Omental fat pad (tissue), 4 donors: ENCODE data around the gene AP5S1. TPM values are rescaled to one million over a fixed set of nuclear protein-coding genes. Genes with fewer than 3 reads are reported as not detected.

ENCODE experiments used
- ATAC-seq: fragments of 150-250 bp; one replicate; pipeline ENCODE4 v1.9.1; 2016; ENCODE audit warnings: mild to moderate bottlenecking, moderate library complexity; ENCODE audit not compliant: low FRiP score
- DNase-seq: peaks from one replicate; pipeline ENCODE4 v3.0.0-alpha.2; 2019; ENCODE audit warnings: low spot score
- total RNA-seq, 4 donors: library from RNA; depleted of rRNA; stranded (reverse); fragments of >200 nt; gene quantifications; one replicate each; pipeline ENCODE4 v1.1.0, GENCODE V29; 2016
- TF ChIP-seq, protein P1 (sequence below), 3 donors: fragments of 450-650 bp; IDR thresholded peaks; one replicate each; pipeline ENCODE4 v1.5.1; 2016 to 2017; ENCODE audit warnings: antibody characterized with exemption in 3 of 3, mild to moderate bottlenecking in 3 of 3, moderate library complexity in 2 of 3

The AP5S1 gene
- total RNA-seq, 4 donors from 2014 or later = 10.9 to 19.2 (median 11.4) TPM

DNA sequence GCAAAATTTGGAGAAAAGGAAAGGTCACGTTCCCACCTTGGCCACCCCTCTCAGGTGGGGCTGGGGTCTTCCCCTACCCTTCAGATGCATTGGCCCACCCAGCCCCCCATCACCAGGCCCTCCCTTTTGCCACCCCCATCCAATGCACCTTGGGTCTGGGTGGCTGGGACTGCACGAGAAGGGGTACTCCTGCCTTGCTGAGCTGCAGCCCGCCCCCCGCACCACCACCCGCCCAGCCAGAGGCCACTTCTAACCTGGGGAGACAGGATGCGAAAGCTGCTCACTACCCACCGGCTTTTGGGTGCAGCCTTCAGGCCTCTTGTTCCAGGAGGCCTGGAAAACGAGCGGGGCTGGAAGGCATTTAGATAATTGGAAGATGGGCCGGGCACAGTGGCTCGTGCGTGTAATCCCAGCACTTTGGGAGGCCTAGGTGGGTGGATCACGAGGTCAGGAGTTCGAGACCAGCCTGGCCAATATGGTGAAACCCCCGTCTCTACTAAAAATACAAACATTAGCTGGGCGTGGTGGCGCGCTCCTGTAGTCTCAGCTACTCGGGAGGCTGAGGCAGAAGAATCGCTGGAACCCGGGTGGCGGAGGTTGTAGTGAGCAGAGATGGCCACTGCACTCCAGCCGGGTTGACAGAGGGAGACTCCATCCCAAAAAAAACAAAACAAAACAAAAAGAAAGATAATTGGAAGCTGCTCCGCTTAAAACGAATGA is 25.5 kb upstream of the AP5S1 start:
- DNase-seq (no peak), ATAC-seq (no peak)
- TF ChIP-seq, protein P1, sequence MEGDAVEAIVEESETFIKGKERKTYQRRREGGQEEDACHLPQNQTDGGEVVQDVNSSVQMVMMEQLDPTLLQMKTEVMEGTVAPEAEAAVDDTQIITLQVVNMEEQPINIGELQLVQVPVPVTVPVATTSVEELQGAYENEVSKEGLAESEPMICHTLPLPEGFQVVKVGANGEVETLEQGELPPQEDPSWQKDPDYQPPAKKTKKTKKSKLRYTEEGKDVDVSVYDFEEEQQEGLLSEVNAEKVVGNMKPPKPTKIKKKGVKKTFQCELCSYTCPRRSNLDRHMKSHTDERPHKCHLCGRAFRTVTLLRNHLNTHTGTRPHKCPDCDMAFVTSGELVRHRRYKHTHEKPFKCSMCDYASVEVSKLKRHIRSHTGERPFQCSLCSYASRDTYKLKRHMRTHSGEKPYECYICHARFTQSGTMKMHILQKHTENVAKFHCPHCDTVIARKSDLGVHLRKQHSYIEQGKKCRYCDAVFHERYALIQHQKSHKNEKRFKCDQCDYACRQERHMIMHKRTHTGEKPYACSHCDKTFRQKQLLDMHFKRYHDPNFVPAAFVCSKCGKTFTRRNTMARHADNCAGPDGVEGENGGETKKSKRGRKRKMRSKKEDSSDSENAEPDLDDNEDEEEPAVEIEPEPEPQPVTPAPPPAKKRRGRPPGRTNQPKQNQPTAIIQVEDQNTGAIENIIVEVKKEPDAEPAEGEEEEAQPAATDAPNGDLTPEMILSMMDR (IDR thresholded peaks at IDR 0.05) = no peak

GRCh38 chr20:3795511-3796468 is 24.6 kb upstream of the AP5S1 start, which contains the start of gene CDC25B:
Gene CDC25B, plus strand, starts transcription at chr20:3796310. Its CDS starts 222 bp downstream, at chr20:3796532.
- peak; percentile 88 for DNase-seq
- TF ChIP-seq, protein P1 (IDR thresholded peaks at IDR 0.05) = peak in 2 of 3 donors; percentile 2 to 48
- peak; percentile 92 for ATAC-seq

GRCh38 chr20:3796477-3797225 is 23.7 kb upstream of the AP5S1 start:
- DNase-seq (no peak), ATAC-seq (no peak)
- TF ChIP-seq, protein P1 (IDR thresholded peaks at IDR 0.05) = no peak

DNA sequence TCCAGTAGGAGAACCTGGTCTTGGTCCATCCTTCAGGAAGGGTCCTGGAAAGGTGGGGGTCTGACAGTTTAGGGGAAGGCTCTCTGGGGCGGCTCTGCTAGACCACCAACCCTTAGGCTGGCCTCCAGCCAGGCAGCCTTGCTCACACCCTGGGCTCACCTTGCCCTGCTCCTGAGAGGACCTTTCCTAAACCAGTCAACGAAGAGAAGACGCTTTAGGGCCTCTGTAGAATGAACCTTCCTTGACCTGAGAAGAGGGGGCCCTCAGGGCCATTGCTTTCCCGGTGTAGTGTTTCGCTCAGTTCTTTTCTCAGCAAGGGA is 23.2 kb upstream of the AP5S1 start:
- TF ChIP-seq, protein P1 (IDR thresholded peaks at IDR 0.05) = no peak
- no peak for DNase-seq
- ATAC-seq = no peak

DNA sequence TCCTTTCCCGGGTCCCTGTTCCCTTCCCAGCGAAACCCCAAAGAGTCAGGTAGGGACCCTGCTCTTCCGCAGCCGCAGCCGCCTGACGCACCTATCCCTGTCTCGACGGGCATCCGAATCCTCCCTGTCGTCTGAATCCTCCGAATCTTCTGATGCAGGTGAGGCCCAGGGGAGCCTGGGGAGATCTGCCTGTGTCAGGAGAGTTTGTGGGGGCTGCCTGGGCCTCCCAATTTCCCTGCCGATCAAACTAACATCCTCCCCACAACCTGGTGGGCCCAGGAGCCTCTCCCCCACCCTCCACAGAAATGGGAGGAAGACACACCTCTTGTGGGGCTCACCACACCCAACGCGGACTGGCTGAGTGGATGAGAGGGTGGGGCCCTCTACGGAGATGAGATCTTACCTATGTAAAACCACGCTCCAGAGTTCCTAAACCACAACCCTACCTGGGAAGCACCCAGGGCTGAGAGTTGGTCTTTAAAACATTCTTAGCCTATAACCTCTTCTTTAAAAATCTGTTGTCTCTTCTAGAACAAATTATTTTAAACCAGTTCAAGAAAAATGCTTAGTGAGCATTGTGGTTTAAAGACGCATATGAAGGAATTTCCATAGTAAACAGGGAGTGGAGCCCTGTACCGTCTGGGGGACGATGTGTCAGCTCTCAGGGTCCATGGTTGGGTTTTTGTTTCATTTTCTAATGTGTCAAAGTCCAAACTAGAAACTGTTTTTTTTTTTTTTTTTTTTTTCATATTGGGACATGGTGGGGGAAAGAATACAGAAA is 22.6 kb upstream of the AP5S1 start:
- TF ChIP-seq, protein P1 (IDR thresholded peaks at IDR 0.05) = no peak
- ATAC-seq = no peak
- DNase-seq = no peak

DNA sequence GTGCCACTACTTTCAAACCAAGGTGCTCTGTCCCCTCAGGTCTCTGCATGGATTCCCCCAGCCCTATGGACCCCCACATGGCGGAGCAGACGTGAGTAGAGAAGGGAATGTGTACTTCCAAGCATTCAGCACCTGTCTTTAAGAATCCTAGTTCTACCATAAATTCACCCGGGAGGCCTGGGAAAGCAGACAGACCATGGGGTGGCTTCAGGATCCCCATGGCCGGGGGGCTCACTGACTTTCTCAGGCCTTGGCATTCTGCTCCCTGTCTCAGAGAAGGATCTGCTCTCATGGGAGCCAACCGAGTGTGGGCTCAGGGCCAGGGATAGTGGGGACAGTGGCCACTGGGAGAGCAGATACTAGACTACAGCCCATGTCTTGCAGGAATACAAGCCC is 22.0 kb upstream of the AP5S1 start:
- no peak for DNase-seq
- TF ChIP-seq, protein P1 (IDR thresholded peaks at IDR 0.05) = no peak
- ATAC-seq = no peak
